Raji (cell line): Measurements from ENCODE around the gene PPFIBP1.

Source experiments
- POLR2A ChIP-seq: IDR thresholded peaks from 2 replicates; pipeline ENCODE4 v1.6.1; 2011; ENCODE audit warnings: low read depth, low read length, control low read depth; ENCODE audit not compliant: insufficient read depth

PPFIBP1 gene

DNA sequence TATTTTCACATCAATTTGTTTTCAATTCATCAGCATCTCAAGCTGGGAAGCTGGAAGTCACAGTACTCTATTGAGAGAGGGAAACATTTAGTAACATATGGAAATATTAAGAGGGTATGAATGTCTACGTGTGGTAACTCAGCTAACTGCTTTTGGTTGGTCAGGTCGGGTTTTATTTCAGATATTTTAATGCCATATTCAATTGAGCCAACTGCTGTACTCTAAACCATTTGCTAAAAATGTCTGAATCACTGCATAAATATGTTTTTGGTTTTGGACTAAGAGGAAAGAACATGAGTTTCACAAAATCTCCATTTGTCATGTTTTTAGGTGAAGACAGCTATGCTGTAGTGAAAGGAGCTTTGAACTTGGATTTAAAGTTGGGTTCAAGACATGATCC is 18.9 kb upstream of the PPFIBP1 start:
- TF ChIP-seq POLR2A, result no peak

DNA sequence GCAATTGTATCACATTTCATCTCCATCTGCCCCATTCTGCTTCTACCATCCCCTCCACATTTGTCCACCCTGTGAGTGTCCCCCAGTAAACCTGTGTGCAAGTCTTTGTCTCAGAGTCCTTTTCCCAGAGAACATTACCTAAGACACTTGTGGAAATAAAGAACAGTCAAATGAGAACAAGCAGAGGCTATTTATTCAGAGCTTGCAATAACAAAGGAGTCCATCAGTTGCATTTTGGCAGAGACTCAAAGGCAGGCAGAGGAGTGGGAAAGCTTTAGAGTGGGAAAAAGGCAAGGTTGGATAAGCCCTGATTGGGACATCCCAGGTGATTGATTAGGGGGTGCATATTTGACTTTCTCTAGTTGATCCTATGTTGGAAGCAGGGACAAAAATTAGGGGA is 18.2 kb upstream of the PPFIBP1 start:
- no peak for TF ChIP-seq POLR2A

DNA sequence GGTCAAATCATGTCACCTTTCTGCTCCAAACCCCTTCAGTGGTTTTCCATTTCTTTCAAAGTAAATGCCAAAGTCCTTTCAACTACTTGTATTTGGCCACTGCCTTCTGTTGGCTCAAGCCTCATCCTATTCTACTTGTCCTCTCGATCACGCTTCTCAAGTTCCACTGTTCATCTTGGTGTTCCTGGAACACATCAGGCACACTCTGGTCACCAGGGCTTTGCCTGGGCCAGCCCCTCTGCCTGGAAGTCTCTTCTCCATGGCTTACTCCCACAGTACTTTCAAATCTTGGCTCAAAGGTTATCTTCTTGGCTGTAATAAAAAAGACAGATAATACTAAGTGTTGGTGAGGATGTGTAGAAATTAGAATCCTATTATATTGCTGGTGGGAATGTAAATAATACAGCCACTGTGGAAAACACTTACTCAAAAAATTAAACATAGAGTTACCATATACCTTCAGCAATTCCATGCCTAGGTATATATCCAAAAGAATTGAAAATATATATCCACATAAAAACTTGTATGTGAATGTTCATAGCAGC is 17.3 kb upstream of the PPFIBP1 start:
- no peak for TF ChIP-seq POLR2A

DNA sequence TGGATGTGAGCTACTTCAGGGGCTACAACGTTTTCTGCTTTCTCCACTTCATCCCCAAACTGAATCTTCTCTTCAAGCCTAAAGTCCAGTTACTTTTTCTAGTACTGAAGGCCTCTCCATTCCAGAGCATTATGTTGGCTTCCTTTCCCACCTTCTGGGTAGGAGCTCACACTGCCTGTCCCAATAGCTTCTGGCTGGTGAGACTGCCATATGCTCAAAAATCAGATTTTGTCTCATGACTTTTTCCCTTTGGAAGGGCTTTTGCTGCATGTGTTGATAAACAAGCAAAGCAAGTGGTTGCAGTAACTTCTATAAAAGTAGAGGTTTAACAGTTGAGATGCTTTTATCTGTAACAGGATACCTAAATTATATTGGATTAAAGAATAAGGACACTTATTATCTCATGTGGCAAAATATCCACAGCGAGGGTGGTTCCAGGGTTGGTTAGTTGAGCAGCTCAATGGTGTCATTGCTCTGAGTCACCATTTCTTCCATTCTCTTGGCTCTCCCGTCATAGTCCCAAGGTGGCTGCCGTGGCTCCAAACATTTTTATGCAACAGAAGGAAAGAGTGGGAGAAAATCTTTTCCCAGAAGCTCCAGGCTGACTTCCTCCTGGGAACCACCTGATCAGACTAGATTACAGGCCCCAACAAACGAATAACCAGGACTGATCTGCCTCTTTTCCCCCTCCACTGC is 15.1 kb upstream of the PPFIBP1 start:
- no peak for TF ChIP-seq POLR2A

GRCh38 chr12:27511031-27511722 is 12.8 kb upstream of the PPFIBP1 start:
- no peak for TF ChIP-seq POLR2A

- no peak for TF ChIP-seq POLR2A
These were observed 12.3 kb upstream of the PPFIBP1 start for GRCh38 chr12:27511723-27512045.

DNA sequence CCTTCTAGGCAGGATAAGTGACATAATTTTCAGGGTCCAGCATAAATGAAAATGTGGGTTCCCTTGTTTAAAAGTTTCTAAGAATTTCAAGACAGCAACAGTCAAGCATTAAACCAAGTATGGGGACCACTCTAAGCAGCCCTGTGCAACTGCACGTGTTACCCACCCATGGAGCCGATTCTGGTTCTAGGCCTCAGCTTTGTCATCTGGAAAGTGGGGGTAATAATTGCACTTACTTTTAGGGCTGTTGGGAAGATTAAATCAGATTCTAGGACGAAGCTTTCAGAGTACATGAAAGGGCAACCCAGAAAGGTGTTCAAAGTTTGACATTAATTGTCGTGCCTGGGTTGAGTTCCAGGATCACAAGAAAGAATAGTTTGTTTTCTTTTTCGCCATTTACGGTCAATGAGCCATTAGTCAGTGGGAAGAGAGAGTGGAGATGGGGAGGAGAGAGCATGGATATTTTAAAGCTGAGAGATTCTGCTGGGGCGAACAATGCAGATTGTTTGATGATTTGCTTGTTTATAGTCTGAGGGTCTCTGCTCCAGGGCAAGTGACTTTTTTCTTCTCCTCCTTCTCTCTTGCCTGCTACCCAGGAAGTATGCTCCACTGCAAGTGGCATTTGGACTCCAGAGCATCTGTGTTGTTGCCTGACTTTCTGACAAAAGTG is 10.7 kb upstream of the PPFIBP1 start:
- TF ChIP-seq POLR2A, result no peak

DNA sequence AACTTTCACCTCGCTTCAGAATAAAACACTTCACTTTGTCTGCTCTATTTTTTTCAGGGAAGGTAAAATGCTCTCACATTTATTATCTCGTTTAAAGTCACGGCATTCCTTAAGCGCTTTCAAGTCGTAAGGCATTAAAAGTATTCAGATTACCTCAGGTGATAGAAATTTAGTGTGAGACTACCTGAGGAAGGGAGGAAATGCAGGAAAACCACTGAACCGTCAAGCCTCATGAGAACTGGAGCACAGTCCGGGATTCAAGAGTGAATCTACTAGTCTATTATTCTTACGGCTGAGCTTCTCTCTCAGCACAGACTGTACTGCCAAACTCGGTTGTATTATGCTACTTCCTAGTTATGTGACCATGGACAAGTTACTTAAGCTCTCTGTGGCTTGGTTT is 8.3 kb upstream of the PPFIBP1 start:
- no peak for TF ChIP-seq POLR2A

- no peak for TF ChIP-seq POLR2A
These were observed 7.4 kb upstream of the PPFIBP1 start for GRCh38 chr12:27516625-27517024.

DNA sequence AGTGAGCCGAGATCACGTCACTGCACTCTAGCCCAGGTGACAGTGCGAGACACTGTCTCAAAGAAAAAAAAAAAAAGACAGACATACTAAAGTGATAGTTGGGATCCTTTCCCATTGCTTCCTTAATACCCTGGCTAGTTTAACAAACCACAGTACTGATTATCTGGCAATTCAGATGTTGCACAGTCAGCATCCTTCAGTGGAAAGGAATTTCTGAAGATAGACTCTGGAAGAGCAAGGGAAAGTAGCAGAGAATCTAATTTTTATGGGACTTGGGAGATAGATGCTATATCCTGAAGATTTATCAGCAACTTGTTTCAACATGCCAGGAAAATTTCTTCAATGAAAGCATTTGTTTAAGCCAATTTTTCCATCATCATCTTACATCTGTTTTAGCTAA is 6.5 kb upstream of the PPFIBP1 start:
- no peak for TF ChIP-seq POLR2A

GRCh38 chr12:27517961-27518665 is 5.9 kb upstream of the PPFIBP1 start:
- TF ChIP-seq POLR2A, result no peak

DNA sequence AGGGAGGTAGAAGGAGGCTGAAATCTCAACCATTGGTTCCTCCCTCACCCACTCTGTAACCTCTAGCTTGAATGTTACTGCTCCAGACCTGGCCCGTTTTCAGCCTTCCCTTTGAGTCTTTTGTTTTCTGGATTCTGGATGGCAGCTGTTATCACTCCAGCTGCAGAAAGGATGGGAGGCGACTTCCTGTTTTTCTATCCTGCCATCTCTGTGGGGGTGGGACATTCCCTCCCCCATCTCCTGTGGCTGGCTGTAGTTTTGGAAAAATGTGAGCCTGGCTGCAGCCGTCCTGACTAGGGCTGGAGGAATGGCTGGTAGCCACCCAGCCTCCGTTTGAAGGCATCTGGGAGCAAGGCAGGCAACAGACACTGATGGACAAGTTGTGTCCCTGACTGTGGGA is 2.9 kb upstream of the PPFIBP1 start:
- TF ChIP-seq POLR2A, result no peak

GRCh38 chr12:27521981-27522380 is 2.0 kb upstream of the PPFIBP1 start:
- no peak for TF ChIP-seq POLR2A

DNA sequence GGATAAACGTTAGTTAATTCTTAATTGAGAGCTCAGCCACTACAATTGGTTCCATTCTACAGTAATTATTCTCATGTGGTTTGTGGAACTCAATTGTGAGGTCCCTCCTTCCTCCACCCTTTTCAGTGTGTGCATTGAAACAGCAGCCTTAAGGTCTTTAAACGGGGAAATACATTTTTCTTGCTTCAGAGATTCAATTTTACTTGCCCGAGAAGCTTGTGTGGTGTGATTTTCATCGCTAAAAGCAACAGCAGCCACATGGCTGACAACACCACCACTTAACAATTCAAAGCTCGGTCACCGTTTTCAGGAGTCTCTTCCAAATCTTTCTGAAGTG is 733 bp upstream of the PPFIBP1 start:
- no peak for TF ChIP-seq POLR2A

DNA sequence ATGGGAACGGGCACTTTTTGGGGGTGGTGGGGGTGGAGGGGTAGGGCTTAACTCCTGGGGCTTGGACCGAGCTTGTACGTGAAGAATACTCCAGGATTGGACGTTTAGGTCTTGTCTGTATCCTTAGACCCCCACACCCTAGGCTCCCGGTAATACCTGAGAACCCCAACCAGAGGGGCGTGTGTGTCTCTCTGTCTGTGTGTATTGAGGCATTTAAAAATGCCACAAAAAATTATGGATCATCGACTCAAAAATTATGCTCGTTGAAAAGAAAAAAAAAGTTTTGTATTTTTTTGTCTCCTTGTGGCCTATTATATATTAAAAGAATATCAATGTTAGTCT is 459 bp downstream of the PPFIBP1 start:
- TF ChIP-seq POLR2A, result no peak

- no peak for TF ChIP-seq POLR2A
These were observed 1.1 kb downstream of the PPFIBP1 start for GRCh38 chr12:27524839-27525753.
